Mucosa of rectum (tissue), 2 donors: ENCODE measurements around the gene DDOST.

Experiments
- H3K27ac ChIP-seq, 2 donors: one replicate each; pipeline ENCODE4 v1.7.0; 2013; ENCODE audit warnings: inconsistent platforms in 2 of 2, low read depth in 2 of 2, low read length in 2 of 2
- H3K27me3 ChIP-seq, 2 donors: one replicate each; pipeline ENCODE4 v1.7.0; 2013; ENCODE audit warnings: low read length in 2 of 2; ENCODE audit not compliant: control insufficient read depth in 2 of 2, insufficient read depth in 2 of 2
- H3K36me3 ChIP-seq, 2 donors: one replicate each; pipeline ENCODE4 v1.7.0; 2013; ENCODE audit warnings: low read length in 2 of 2; ENCODE audit not compliant: control insufficient read depth in 2 of 2, insufficient read depth in 2 of 2
- H3K4me1 ChIP-seq, 2 donors: one replicate each; pipeline ENCODE4 v1.7.0; 2013; ENCODE audit warnings: low read length in 2 of 2, mild to moderate bottlenecking in 1 of 2; ENCODE audit not compliant: control insufficient read depth in 2 of 2, insufficient read depth in 2 of 2
- H3K4me3 ChIP-seq, 2 donors: one replicate each; pipeline ENCODE4 v1.7.0; 2013; ENCODE audit warnings: low read length in 2 of 2
- H3K9ac ChIP-seq, 2 donors: one replicate each; pipeline ENCODE4 v1.7.0; 2013; ENCODE audit warnings: low read length in 2 of 2, low read depth in 1 of 2, mild to moderate bottlenecking in 1 of 2
- H3K9me3 ChIP-seq, 2 donors: one replicate each; pipeline ENCODE4 v1.7.0; 2013; ENCODE audit warnings: low read length in 2 of 2; ENCODE audit not compliant: control insufficient read depth in 2 of 2
- donor health status: healthy.
- donor health status: Normal muscosa, but diverticular disease.

DDOST gene

DNA sequence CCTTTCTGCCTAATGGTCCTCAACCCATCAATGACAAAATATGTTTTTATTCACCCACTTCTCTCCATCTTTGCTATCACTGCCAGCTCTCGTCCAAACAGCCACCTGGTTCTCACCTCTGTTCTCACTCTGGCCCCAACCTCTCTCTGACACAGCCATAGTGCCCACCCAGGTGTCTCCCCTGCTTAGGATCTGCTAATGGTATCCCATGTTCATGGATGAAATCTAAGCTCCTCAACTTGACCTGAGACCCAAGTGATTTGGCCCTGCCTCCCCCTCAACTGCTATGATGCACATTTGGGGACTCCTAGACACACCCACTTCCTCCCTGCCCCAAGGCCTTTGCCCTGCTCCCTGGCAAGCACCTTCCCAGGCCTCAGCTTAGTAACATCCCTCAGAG is 30.7 kb upstream of the DDOST start:
- Histone ChIP-seq H3K4me3 (no peak overlapping the region), H3K27ac (no peak overlapping the region), H3K36me3 (no peaks in the 10 kb centered on the region), H3K27me3 (no peaks in the 10 kb centered on the region), H3K9me3 (no peaks in the 10 kb centered on the region), H3K4me1 (peaks cover 2 to 9% of the 10 kb centered on the region in 2 donors), H3K9ac (no peak overlapping the region)

DNA sequence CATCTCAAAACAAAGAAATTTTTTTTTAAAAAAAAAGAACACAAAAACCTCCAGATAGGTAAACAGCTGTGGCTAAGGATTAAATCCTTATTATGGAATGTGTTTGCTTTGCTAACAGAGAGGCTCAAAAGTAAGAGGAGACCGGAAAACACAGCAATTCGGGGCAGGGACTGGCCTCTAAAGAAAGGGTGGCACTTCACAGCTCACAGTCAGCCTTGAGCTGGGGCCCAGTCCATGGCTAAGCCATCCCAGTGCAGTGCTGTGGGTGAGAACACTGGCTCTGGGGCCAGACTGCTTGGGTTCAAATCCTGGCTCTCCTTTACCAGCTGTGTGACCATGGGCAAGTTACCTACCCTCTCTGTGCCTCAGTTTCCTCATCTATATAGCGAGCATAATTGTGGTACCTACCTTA is 28.5 kb upstream of the DDOST start:
- Histone ChIP-seq H3K4me1 (no peaks in the 10 kb centered on the region), H3K27me3 (no peaks in the 10 kb centered on the region), H3K36me3 (no peaks in the 10 kb centered on the region), H3K9ac (no peak overlapping the region), H3K27ac (no peak overlapping the region), H3K9me3 (no peaks in the 10 kb centered on the region), H3K4me3 (no peak overlapping the region)

DNA sequence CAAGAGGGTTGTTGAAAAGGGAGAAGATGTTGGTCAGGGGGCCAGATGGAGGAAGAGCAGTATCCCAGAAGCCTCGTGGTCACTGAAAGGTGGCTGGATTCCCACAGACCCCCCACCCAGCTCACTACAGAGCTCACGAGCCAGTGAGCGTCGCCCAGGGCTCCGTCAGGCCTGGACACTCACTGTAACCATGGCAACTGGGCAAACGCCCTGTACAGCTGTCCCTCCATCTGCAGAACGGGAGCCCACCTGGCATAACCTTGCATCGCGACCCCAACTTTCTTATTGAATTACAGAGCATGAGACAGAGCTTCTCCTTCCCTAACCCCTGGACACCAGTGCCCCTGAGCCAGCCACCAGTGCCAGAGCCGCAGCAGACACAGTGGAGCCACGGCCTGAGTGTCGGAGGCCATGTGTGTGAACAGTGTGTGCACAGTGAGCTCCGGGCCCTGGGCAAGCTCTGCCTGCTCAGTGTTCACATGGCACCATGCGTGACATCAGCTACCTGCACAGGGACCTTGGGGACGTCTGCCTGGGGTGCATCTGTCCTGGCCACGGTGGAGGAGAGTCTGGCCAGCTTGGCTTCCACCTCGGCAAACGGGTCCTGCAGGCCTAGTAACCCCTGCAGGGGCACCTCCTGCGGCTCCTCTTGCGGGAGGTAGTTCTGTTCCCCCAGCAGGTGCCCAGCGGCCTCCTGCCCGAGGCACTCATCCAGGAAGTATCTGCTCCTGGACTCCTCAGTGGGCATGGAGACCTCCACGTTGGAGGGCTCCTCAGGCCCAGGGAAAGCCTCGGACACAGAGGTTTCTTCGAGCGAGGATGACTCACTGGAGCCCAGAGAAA is 25.9 kb upstream of the DDOST start:
- no peaks in the 10 kb centered on the region for H3K36me3 ChIP-seq
- no peak overlapping the region for H3K4me3 ChIP-seq
- H3K27ac ChIP-seq = no peak overlapping the region
- no peaks in the 10 kb centered on the region for H3K4me1 ChIP-seq
- H3K27me3 ChIP-seq = no peaks in the 10 kb centered on the region
- no peaks in the 10 kb centered on the region for H3K9me3 ChIP-seq
- H3K9ac ChIP-seq = no peak overlapping the region

- Histone ChIP-seq H3K36me3 (no peaks in the 10 kb centered on the region), H3K27ac (peak overlapping the region; percentile 23 to 42), H3K27me3 (peaks cover 0 to 2% of the 10 kb centered on the region in 2 donors), H3K9me3 (no peaks in the 10 kb centered on the region), H3K9ac (no peak overlapping the region), H3K4me1 (no peaks in the 10 kb centered on the region), H3K4me3 (no peak overlapping the region)
Measured at GRCh38 chr1:20685741-20686140, 24.6 kb upstream of the DDOST start.

DNA sequence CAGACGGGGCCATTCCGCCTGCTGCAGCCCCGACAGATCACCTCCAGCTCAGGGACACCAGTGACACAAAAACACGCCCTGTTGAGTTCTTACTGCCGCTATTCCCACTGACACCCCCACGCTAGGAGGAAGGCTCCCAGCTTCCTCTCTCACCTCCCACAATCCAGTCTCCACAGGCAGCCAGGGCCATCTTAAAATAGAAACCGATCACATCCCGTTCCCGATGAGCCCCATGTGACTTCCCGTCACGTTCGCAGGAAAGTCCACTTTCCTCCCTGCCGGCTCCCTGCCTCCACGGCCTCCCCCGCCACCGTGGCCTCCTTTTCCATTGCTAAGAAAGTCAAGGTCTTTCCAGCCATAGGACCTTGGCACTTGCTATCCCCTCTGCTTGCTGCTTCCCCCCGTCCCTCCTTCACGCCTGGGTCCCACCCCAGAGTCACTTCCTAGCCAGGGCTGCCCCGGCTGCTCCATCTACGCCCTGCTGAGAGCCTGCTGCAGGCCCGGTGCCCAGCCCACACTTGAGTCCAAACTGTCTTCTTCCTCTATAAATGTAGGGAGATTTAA is 24.0 kb upstream of the DDOST start:
- peaks cover 0 to 2% of the 10 kb centered on the region in 2 donors for H3K27me3 ChIP-seq
- H3K27ac ChIP-seq = peak overlapping the region; percentile 42 to 61
- H3K9ac ChIP-seq = no peak overlapping the region
- no peaks in the 10 kb centered on the region for H3K9me3 ChIP-seq
- no peak overlapping the region for H3K4me3 ChIP-seq
- H3K36me3 ChIP-seq = no peaks in the 10 kb centered on the region
- no peaks in the 10 kb centered on the region for H3K4me1 ChIP-seq

DNA sequence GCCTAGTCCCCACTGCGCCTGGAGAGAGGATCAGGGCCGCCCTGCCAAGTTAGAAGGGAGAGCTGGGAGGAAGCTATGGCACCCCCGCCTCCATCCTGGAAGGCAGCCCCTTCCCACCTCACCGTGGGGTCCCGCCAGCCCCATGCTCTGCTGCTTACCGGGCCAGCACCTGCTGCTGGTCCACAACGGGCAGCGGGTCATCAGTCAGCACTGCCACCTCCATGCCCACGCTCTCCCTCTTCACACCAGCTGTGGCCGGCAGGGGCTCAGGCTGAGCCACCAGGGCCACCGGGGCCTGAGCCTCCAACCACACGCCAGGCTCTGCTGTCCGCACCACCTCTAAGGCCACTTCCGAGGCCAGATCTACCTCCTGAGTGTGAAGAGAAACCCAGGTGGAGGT is 23.5 kb upstream of the DDOST start:
- Histone ChIP-seq H3K27me3 (peaks cover 0 to 2% of the 10 kb centered on the region in 2 donors), H3K27ac (peak overlapping the region; percentile 42 to 61), H3K9ac (no peak overlapping the region), H3K36me3 (no peaks in the 10 kb centered on the region), H3K9me3 (no peaks in the 10 kb centered on the region), H3K4me1 (no peaks in the 10 kb centered on the region), H3K4me3 (no peak overlapping the region)

DNA sequence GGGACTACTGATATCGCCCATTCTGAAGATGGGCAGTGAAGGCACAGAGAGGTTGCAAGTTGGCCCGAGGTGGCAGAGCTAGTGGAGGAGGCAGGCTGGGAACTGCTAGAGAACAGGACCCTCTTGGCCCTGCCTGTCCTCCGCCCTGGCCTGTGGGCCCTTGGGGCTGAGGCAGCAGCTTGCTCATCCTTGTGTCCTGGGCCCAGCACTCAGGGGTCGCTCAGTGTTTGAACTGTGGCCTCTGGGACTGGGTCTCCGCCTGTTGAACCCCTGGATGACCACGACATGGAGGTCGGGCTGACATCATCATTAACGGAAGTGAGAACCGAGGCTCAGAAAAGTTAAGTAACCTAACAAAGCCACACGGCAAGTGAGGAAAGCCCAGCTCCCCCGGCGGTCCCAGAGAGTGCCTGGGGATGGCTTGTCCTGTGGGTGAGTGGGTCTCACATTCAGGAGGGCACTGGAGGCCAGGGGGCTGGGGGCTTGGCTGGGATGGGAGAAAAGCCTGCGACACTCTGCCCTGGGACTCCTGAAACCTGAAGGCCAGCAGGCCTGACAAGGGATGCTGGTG is 23.0 kb upstream of the DDOST start:
- Histone ChIP-seq H3K27ac (peak overlapping the region in 1 of 2 donors; percentile 61), H3K36me3 (no peaks in the 10 kb centered on the region), H3K4me3 (no peak overlapping the region), H3K4me1 (no peaks in the 10 kb centered on the region), H3K9ac (no peak overlapping the region), H3K27me3 (peaks cover 0 to 2% of the 10 kb centered on the region in 2 donors), H3K9me3 (no peaks in the 10 kb centered on the region)

- Histone ChIP-seq H3K27ac (no peak overlapping the region), H3K9me3 (no peaks in the 10 kb centered on the region), H3K27me3 (peaks cover 0 to 2% of the 10 kb centered on the region in 2 donors), H3K9ac (no peak overlapping the region), H3K4me1 (no peaks in the 10 kb centered on the region), H3K4me3 (no peak overlapping the region), H3K36me3 (no peaks in the 10 kb centered on the region)
Measured at GRCh38 chr1:20683614-20684013, 22.4 kb upstream of the DDOST start.

GRCh38 chr1:20682571-20683236 is 21.5 kb upstream of the DDOST start:
- Histone ChIP-seq H3K4me3 (no peak overlapping the region), H3K9me3 (no peaks in the 10 kb centered on the region), H3K36me3 (no peaks in the 10 kb centered on the region), H3K4me1 (no peaks in the 10 kb centered on the region), H3K27ac (no peak overlapping the region), H3K9ac (no peak overlapping the region), H3K27me3 (peaks cover 0 to 2% of the 10 kb centered on the region in 2 donors)

- Histone ChIP-seq H3K9me3 (no peaks in the 10 kb centered on the region), H3K27ac (no peak overlapping the region), H3K4me3 (no peak overlapping the region), H3K27me3 (peaks cover 0 to 2% of the 10 kb centered on the region in 2 donors), H3K36me3 (no peaks in the 10 kb centered on the region), H3K9ac (no peak overlapping the region), H3K4me1 (no peaks in the 10 kb centered on the region)
Measured at GRCh38 chr1:20681999-20682398, 20.8 kb upstream of the DDOST start.
